B cell (primary cell): Measurements from ENCODE around the gene HOTAIR. TPM values are rescaled to one million over a fixed set of nuclear protein-coding genes. Genes with fewer than 3 reads are reported as not detected.

Source experiments
- ATAC-seq: fragments of 200-7000 bp; cut with Tn5 transposase; one replicate; pipeline ENCODE4 v1.10.0; 2021; ENCODE audit warnings: low read depth, mild to moderate bottlenecking, moderate number of reproducible peaks, moderate library complexity
- CTCF ChIA-PET: fragments of 350-600 bp; sonication (Branson Sonifier 250); formaldehyde crosslinking; loops from one replicate; lab custom pipeline; 2021; ENCODE audit warnings: antibody characterized with exemption, inconsistent platforms; lab: Charles Lee
- POLR2A ChIA-PET: fragments of 350-600 bp; sonication (Branson Sonifier 250); formaldehyde crosslinking; loops from one replicate; lab custom pipeline; 2021; ENCODE audit warnings: antibody characterized with exemption; lab: Charles Lee
- DNase-seq: peaks from one replicate; pipeline ENCODE4 v3.0.0; 2013
- H2AFZ ChIP-seq: 2 replicates; pipeline ENCODE4 v1.6.1; 2012; ENCODE audit warnings: mild to moderate bottlenecking, low read depth, low read length; ENCODE audit not compliant: insufficient read depth, poor library complexity, severe bottlenecking
- H3K27ac ChIP-seq, 2 donors: 1 replicate in 1 of 2; 2 replicates in 1 of 2; pipeline ENCODE4 v1.5.1; 2012 to 2013; ENCODE audit warnings: low read length in 2 of 2, mild to moderate bottlenecking in 2 of 2, moderate library complexity in 1 of 2
- H3K27me3 ChIP-seq, 4 experiments: fragments of 200-600 bp in 1 of 4; sonication (generic) in 1 of 4; replicated peaks in 1 of 4; 1 replicate in 2 of 4; 2 replicates in 2 of 4; pipeline versions ENCODE4 v1.6.1 to v1.7.0; 2013 to 2016; ENCODE audit warnings: low read length in 3 of 4, mild to moderate bottlenecking in 2 of 4, mixed read lengths in 1 of 4, moderate library complexity in 1 of 4; ENCODE audit not compliant: insufficient read depth in 4 of 4, control insufficient read depth in 3 of 4; ENCODE audit errors: control extremely low read depth in 1 of 4
- H3K36me3 ChIP-seq, 2 experiments: replicated peaks in 1 of 2; 1 replicate in 1 of 2; 2 replicates in 1 of 2; pipeline versions ENCODE4 v1.6.1 to v1.7.1; 2013; ENCODE audit warnings: low read length in 1 of 2; ENCODE audit not compliant: insufficient read depth in 2 of 2, control insufficient read depth in 1 of 2; ENCODE audit errors: control extremely low read depth in 1 of 2, extremely low read depth in 1 of 2
- H3K4me1 ChIP-seq, 2 donors: fragments of 200-600 bp in 1 of 2; sonication (generic) in 1 of 2; 1 replicate in 1 of 2; 2 replicates in 1 of 2; pipeline versions ENCODE4 v1.5.1 to v1.6.1; 2013 to 2017; ENCODE audit warnings: low read length in 2 of 2; ENCODE audit not compliant: control insufficient read depth in 2 of 2, insufficient read depth in 2 of 2
- H3K4me2 ChIP-seq: replicated peaks from 2 replicates; pipeline ENCODE3; 2012; ENCODE audit warnings: mild to moderate bottlenecking, low read depth, low read length; ENCODE audit not compliant: poor library complexity, severe bottlenecking
- H3K4me3 ChIP-seq, 5 experiments: fragments of 200-600 bp in 1 of 5; sonication (generic) in 1 of 5; 1 replicate in 3 of 5; 2 replicates in 2 of 5; pipeline versions ENCODE4 v1.5.1 to v1.7.0; 2011 to 2016; ENCODE audit warnings: low read length in 4 of 5, mild to moderate bottlenecking in 4 of 5, low read depth in 2 of 5, control low read depth in 1 of 5, moderate library complexity in 1 of 5; ENCODE audit not compliant: insufficient read depth in 1 of 5; ENCODE audit errors: control extremely low read depth in 1 of 5, extremely low read depth in 1 of 5
- H3K79me2 ChIP-seq: fragments of 200-600 bp; sonication (generic); one replicate; pipeline ENCODE4 v1.6.0; 2016; ENCODE audit warnings: low read length; ENCODE audit not compliant: control insufficient read depth, insufficient read depth
- H3K9ac ChIP-seq: fragments of 200-600 bp; sonication (generic); 2 replicates; pipeline ENCODE4 v1.6.1; 2017; ENCODE audit warnings: mild to moderate bottlenecking, low read length, moderate library complexity
- H3K9me3 ChIP-seq, 3 donors: one replicate each; pipeline versions ENCODE4 v1.6.1 to v1.7.1; 2013; ENCODE audit warnings: low read length in 2 of 3; ENCODE audit not compliant: control insufficient read depth in 2 of 3, insufficient read depth in 1 of 3; ENCODE audit errors: control extremely low read depth in 1 of 3
- H4K20me1 ChIP-seq: 2 replicates; pipeline ENCODE4 v1.6.0; 2012; ENCODE audit warnings: mild to moderate bottlenecking, low read length; ENCODE audit not compliant: insufficient read depth, control insufficient read depth, poor library complexity, severe bottlenecking
- H3K27ac Mint-ChIP-seq: one replicate; pipeline ENCODE4 v1.8.0; 2021; ENCODE audit warnings: mixed read lengths
- H3K27me3 Mint-ChIP-seq: one replicate; pipeline ENCODE4 v1.8.0; 2021; ENCODE audit warnings: mixed read lengths
- H3K4me1 Mint-ChIP-seq: one replicate; pipeline ENCODE4 v1.8.0; 2021; ENCODE audit warnings: mixed read lengths
- H3K4me3 Mint-ChIP-seq: one replicate; pipeline ENCODE4 v1.8.0; 2021; ENCODE audit warnings: mixed read lengths
- H3K9me3 Mint-ChIP-seq: one replicate; pipeline ENCODE4 v1.8.0; 2022; ENCODE audit warnings: mixed read lengths; ENCODE audit not compliant: insufficient read depth
- EZH2 ChIP-seq: IDR thresholded peaks from 2 replicates; pipeline ENCODE4 v1.6.1; 2012; ENCODE audit warnings: borderline replicate concordance, low read depth, mild to moderate bottlenecking, moderate library complexity, low read length; ENCODE audit not compliant: insufficient read depth, poor library complexity, severe bottlenecking
- WGBS: methylation state at CpG from one replicate; pipeline ENCODE4 v1.1.5; 2013; ENCODE audit warnings: missing lambda C conversion rate; ENCODE audit not compliant: insufficient coverage; 5-methylcytosine and 5-hydroxymethylcytosine counted together
- intact Hi-C: fragments of 100-400 bp; cut with micrococcal nuclease; formaldehyde crosslinking; loops from one replicate; pipeline ENCODE4 v1.10.0; 2022
- polyA plus RNA-seq: library from polyadenylated mRNA; depleted of rRNA; stranded (reverse); fragments of >200 nt; gene quantifications from 2 replicates; pipeline ENCODE4 v1.2.3, GENCODE V29; 2012
- total RNA-seq, 2 donors: library from RNA; stranded (reverse); fragments of 120-200 nt in 1 of 2; gene quantifications; 1 replicate in 1 of 2; 2 replicates in 1 of 2; pipeline versions ENCODE4 v1.2.3 to v1.2.4, GENCODE V29; 2013 to 2022
- TF ChIP-seq, protein P1 (sequence below): fragments of 200-600 bp; IDR thresholded peaks from one replicate; pipeline ENCODE4 v1.8.0; 2022; ENCODE audit warnings: antibody characterized with exemption, mild to moderate bottlenecking

HOTAIR gene
- total and polyA plus RNA-seq, 2 donors (not counting 1 experiment from before 2014, with no cell fraction given), result not detected

GRCh38 chr12:53969588-53970259 lies 5.0 kb downstream of the HOTAIR start:
- peaks cover 2% of the 10 kb centered on the region for H3K9me3 Mint-ChIP-seq
- H3K36me3 ChIP-seq, result no peaks in the 10 kb centered on the region
- ChIA-PET POLR2A (no interaction called here), CTCF (interaction anchor here (0.6 to 1.6 kb wide), 3 partner anchors 222 to 255 kb away, joined by 3 to 6 read pairs (median 5); no protein-coding TSS in a partner anchor)
- peaks cover 1 to 73% (median 10%) of the 10 kb centered on the region in 3 donors for H3K9me3 ChIP-seq
- DNase-seq (no peak), ATAC-seq (no peak)
- H4K20me1 ChIP-seq, result no peaks in the 10 kb centered on the region
- H3K27ac Mint-ChIP-seq, result no peak overlapping the region
- WGBS, result 21% methylated on average over 10 of the region's 12 CpGs
- no peak overlapping the region for H3K4me3 Mint-ChIP-seq
- no peak overlapping the region for H2AFZ ChIP-seq
- no peak overlapping the region for H3K4me2 ChIP-seq
- TF ChIP-seq, protein P1, sequence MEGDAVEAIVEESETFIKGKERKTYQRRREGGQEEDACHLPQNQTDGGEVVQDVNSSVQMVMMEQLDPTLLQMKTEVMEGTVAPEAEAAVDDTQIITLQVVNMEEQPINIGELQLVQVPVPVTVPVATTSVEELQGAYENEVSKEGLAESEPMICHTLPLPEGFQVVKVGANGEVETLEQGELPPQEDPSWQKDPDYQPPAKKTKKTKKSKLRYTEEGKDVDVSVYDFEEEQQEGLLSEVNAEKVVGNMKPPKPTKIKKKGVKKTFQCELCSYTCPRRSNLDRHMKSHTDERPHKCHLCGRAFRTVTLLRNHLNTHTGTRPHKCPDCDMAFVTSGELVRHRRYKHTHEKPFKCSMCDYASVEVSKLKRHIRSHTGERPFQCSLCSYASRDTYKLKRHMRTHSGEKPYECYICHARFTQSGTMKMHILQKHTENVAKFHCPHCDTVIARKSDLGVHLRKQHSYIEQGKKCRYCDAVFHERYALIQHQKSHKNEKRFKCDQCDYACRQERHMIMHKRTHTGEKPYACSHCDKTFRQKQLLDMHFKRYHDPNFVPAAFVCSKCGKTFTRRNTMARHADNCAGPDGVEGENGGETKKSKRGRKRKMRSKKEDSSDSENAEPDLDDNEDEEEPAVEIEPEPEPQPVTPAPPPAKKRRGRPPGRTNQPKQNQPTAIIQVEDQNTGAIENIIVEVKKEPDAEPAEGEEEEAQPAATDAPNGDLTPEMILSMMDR, result no peak
- TF ChIP-seq EZH2, result no peak
- H3K4me3 ChIP-seq, result no peak overlapping the region
- peaks cover 95% of the 10 kb centered on the region for H3K27me3 Mint-ChIP-seq
- H3K27me3 ChIP-seq, result peaks cover 0 to 100% (median 89%) of the 10 kb centered on the region in 4 experiments
- no peak overlapping the region for H3K9ac ChIP-seq
- no peaks in the 10 kb centered on the region for H3K79me2 ChIP-seq
- intact Hi-C loops, result loop anchor here (5.0 kb wide), 1 partner anchor 63 kb away; the partner anchor contains the start of gene HOXC5
- peaks cover 26% of the 10 kb centered on the region for H3K4me1 Mint-ChIP-seq
- H3K27ac ChIP-seq, result no peak overlapping the region
- H3K4me1 ChIP-seq, result peaks cover 23 to 56% of the 10 kb centered on the region in 2 donors
